Activated B cell treated with CpG ODN at 0.5 μM for 24 hours (primary cell): ENCODE measurements around the gene PDE1C. TPM values are rescaled to one million over a fixed set of nuclear protein-coding genes. Genes with fewer than 3 reads are reported as not detected.

Experiments
- ATAC-seq: fragments of 200-7000 bp; cut with Tn5 transposase; one replicate; pipeline ENCODE4 v1.10.0; 2021; ENCODE audit warnings: low read depth, mild to moderate bottlenecking, moderate library complexity
- CTCF ChIA-PET: fragments of 350-600 bp; sonication (Branson Sonifier 250); formaldehyde crosslinking; loops from one replicate; lab custom pipeline; 2021; ENCODE audit warnings: antibody characterized with exemption; lab: Charles Lee
- POLR2A ChIA-PET: fragments of 350-600 bp; sonication (Branson Sonifier 250); formaldehyde crosslinking; loops from one replicate; lab custom pipeline; 2021; ENCODE audit warnings: antibody characterized with exemption; lab: Charles Lee
- DNase-seq: peaks from one replicate; pipeline ENCODE4 v3.0.0; 2022
- H3K27ac Mint-ChIP-seq: one replicate; pipeline ENCODE4 v1.8.0; 2020; ENCODE audit warnings: mixed read lengths
- H3K27me3 Mint-ChIP-seq: one replicate; pipeline ENCODE4 v1.8.0; 2021; ENCODE audit warnings: mixed read lengths
- H3K36me3 Mint-ChIP-seq: one replicate; pipeline ENCODE4 v1.8.0; 2021; ENCODE audit warnings: low read depth, mixed read lengths
- H3K4me1 Mint-ChIP-seq: one replicate; pipeline ENCODE4 v1.8.0; 2021; ENCODE audit warnings: mixed read lengths
- H3K4me3 Mint-ChIP-seq: one replicate; pipeline ENCODE4 v1.8.0; 2020; ENCODE audit warnings: mild to moderate bottlenecking, mixed read lengths
- H3K9me3 Mint-ChIP-seq: one replicate; pipeline ENCODE4 v1.8.0; 2020; ENCODE audit warnings: mixed read lengths
- CTCF ChIP-seq: fragments of 200-600 bp; IDR thresholded peaks from one replicate; pipeline ENCODE4 v1.8.0; 2022; ENCODE audit warnings: antibody characterized with exemption, mild to moderate bottlenecking
- intact Hi-C: fragments of 100-400 bp; cut with micrococcal nuclease; formaldehyde crosslinking; loops from one replicate; pipeline ENCODE4 v1.15.1; 2024
- total RNA-seq: library from RNA; stranded (reverse); gene quantifications from 2 replicates; pipeline ENCODE4 v1.2.3, GENCODE V29; 2022

Gene PDE1C
- total RNA-seq, 1 donor from 2014 or later = not detected

DNA sequence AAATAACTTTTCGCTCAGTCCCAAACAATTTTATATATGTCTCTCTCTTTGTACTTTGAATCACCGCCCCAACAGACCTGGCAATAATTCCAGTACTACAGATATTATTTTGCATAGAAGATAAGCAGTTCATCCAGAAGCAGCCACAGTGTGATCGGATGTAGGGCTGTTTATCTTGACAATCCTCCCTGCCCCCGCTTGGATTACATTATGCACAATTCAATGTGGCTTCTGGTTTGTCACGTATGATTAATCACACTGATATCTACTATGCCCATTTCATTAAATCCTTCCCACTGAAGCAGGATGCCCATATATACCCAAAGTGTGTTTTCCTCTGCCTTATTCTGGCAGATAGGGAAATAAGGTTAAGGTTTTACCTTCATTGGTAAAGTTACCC is 115.2 kb downstream of the PDE1C start:
- Mint-ChIP-seq H3K9me3 (peaks cover 1% of the 10 kb centered on the region), H3K4me3 (no peak overlapping the region), H3K4me1 (no peaks in the 10 kb centered on the region), H3K27me3 (no peaks in the 10 kb centered on the region), H3K36me3 (no peaks in the 10 kb centered on the region), H3K27ac (no peak overlapping the region)
- ATAC-seq (no peak), DNase-seq (no peak)
- intact Hi-C loops = no loop called here
- ChIA-PET CTCF (no interaction called here), POLR2A (no interaction called here)
- no peak for TF ChIP-seq CTCF

GRCh38 chr7:31954500-31954899 is 115.7 kb downstream of the PDE1C start:
- no peak for TF ChIP-seq CTCF

GRCh38 chr7:31953432-31953831 is 116.8 kb downstream of the PDE1C start:
- ATAC-seq (no peak), DNase-seq (no peak)
- Mint-ChIP-seq H3K4me1 (no peaks in the 10 kb centered on the region), H3K4me3 (no peak overlapping the region), H3K27ac (no peak overlapping the region), H3K27me3 (no peaks in the 10 kb centered on the region), H3K36me3 (no peaks in the 10 kb centered on the region), H3K9me3 (peaks cover 1% of the 10 kb centered on the region)
- intact Hi-C loops = no loop called here
- TF ChIP-seq CTCF = no peak
- ChIA-PET POLR2A (no interaction called here), CTCF (no interaction called here)

More at GRCh38 chr7:31954500-31954899, 115.7 kb downstream of the PDE1C start:
- CTCF ChIA-PET = no interaction called here
- intact Hi-C loops = no loop called here
- POLR2A ChIA-PET = no interaction called here
- Mint-ChIP-seq H3K27ac (no peak overlapping the region), H3K36me3 (no peaks in the 10 kb centered on the region), H3K27me3 (no peaks in the 10 kb centered on the region), H3K9me3 (peaks cover 1% of the 10 kb centered on the region), H3K4me3 (no peak overlapping the region), H3K4me1 (no peaks in the 10 kb centered on the region)
- no peak for ATAC-seq
- no peak for DNase-seq

- no peak for TF ChIP-seq CTCF
- intact Hi-C loops = no loop called here
- peaks cover 6% of the 10 kb centered on the region for H3K9me3 Mint-ChIP-seq
- no peaks in the 10 kb centered on the region for H3K4me1 Mint-ChIP-seq
- no peak overlapping the region for H3K27ac Mint-ChIP-seq
- ChIA-PET POLR2A (no interaction called here), CTCF (no interaction called here)
- no peaks in the 10 kb centered on the region for H3K27me3 Mint-ChIP-seq
- H3K36me3 Mint-ChIP-seq = no peaks in the 10 kb centered on the region
- DNase-seq (no peak), ATAC-seq (no peak)
- no peak overlapping the region for H3K4me3 Mint-ChIP-seq
Measured at GRCh38 chr7:31950091-31950755, 120.0 kb downstream of the PDE1C start.

GRCh38 chr7:31948029-31948428 is 122.2 kb downstream of the PDE1C start:
- H3K4me3 Mint-ChIP-seq = no peak overlapping the region
- H3K9me3 Mint-ChIP-seq = peaks cover 8% of the 10 kb centered on the region
- ATAC-seq (no peak), DNase-seq (no peak)
- intact Hi-C loops = no loop called here
- no peak overlapping the region for H3K27ac Mint-ChIP-seq
- CTCF ChIA-PET = no interaction called here
- no peak for TF ChIP-seq CTCF
- POLR2A ChIA-PET = no interaction called here
- H3K36me3 Mint-ChIP-seq = no peaks in the 10 kb centered on the region
- H3K4me1 Mint-ChIP-seq = no peaks in the 10 kb centered on the region
- no peaks in the 10 kb centered on the region for H3K27me3 Mint-ChIP-seq
